Uterus (tissue), 4 donors: ENCODE results near the gene STPG2. TPM values are rescaled to one million over a fixed set of nuclear protein-coding genes. Genes with fewer than 3 reads are reported as not detected.

Source experiments
- DNase-seq, 2 donors: peaks; one replicate each; pipeline ENCODE4 v3.0.0-alpha.2; 2019 to 2020
- H3K27ac ChIP-seq, 2 donors: fragments of 200-600 bp; sonication (generic); 1 replicate in 1 of 2; 2 replicates in 1 of 2; pipeline ENCODE4 v1.5.1; 2016 to 2018
- H3K27me3 ChIP-seq, 2 donors: fragments of 200-600 bp; sonication (generic); one replicate each; pipeline ENCODE4 v1.5.1; 2018 to 2019; ENCODE audit warnings: control low read depth in 1 of 2
- H3K36me3 ChIP-seq, 2 donors: fragments of 200-600 bp; sonication (generic); one replicate each; pipeline ENCODE4 v1.5.1; 2019; ENCODE audit warnings: control low read depth in 1 of 2
- H3K4me1 ChIP-seq, 2 donors: fragments of 200-600 bp; sonication (generic); one replicate each; pipeline ENCODE4 v1.5.1; 2018 to 2019; ENCODE audit warnings: control low read depth in 1 of 2
- H3K4me3 ChIP-seq, 2 donors: fragments of 200-600 bp; sonication (generic); 1 replicate in 1 of 2; 2 replicates in 1 of 2; pipeline ENCODE4 v1.5.1; 2018 to 2019; ENCODE audit warnings: mild to moderate bottlenecking in 1 of 2
- H3K9me3 ChIP-seq, 2 donors: fragments of 200-600 bp; sonication (generic); one replicate each; pipeline ENCODE4 v1.5.1; 2019; ENCODE audit warnings: control low read depth in 1 of 2
- CTCF ChIP-seq, 4 experiments: fragments of 200-600 bp in 2 of 4; fragments of 450-650 bp in 2 of 4; sonication (generic) in 2 of 4; IDR thresholded peaks; one replicate each; pipeline ENCODE4 v1.5.1; 2016 to 2019; ENCODE audit warnings: antibody characterized with exemption in 4 of 4, mild to moderate bottlenecking in 2 of 4, moderate library complexity in 1 of 4
- POLR2A ChIP-seq, 2 donors: fragments of 450-650 bp; IDR thresholded peaks; one replicate each; pipeline ENCODE4 v1.6.1; 2016; ENCODE audit warnings: antibody characterized with exemption in 2 of 2, mild to moderate bottlenecking in 1 of 2, moderate library complexity in 1 of 2
- intact Hi-C: fragments of 100-400 bp; cut with DNase I; formaldehyde crosslinking; loops from one replicate; pipeline ENCODE4 v1.15.1; 2023; ENCODE audit warnings: low total_unique reads
- total RNA-seq, 4 donors: library from RNA; depleted of rRNA in 3 of 4; stranded (reverse); fragments of >200 nt in 3 of 4; gene quantifications; one replicate each; pipeline versions ENCODE4 v1.1.0 to v1.2.4, GENCODE V29; 2014 to 2023
- donor health status: DM: yes; HTN: yes; CAD: no.

The STPG2 gene
- total RNA-seq, 4 donors from 2014 or later, result 0.26 to 1.0 (median 0.61) TPM; not detected in 1

GRCh38 chr4:98068495-98068894, 74.8 kb downstream of the STPG2 start:
- H3K4me3 ChIP-seq, result no peak overlapping the region
- H3K9me3 ChIP-seq, result no peaks in the 10 kb centered on the region
- intact Hi-C loops, result no loop called here
- no peaks in the 10 kb centered on the region for H3K36me3 ChIP-seq
- H3K27ac ChIP-seq, result no peak overlapping the region
- TF ChIP-seq POLR2A (IDR thresholded peaks at IDR 0.05) (no peak), CTCF (IDR thresholded peaks at IDR 0.05) (no peak)
- H3K4me1 ChIP-seq, result no peaks in the 10 kb centered on the region
- no peak for DNase-seq
- H3K27me3 ChIP-seq, result no peaks in the 10 kb centered on the region

- H3K36me3 ChIP-seq, result no peaks in the 10 kb centered on the region
- no peaks in the 10 kb centered on the region for H3K4me1 ChIP-seq
- no peak for DNase-seq
- no peak for TF ChIP-seq CTCF (IDR thresholded peaks at IDR 0.05)
- no peak overlapping the region for H3K27ac ChIP-seq
- H3K27me3 ChIP-seq, result no peaks in the 10 kb centered on the region
- intact Hi-C loops, result no loop called here
- H3K4me3 ChIP-seq, result no peak overlapping the region
- no peaks in the 10 kb centered on the region for H3K9me3 ChIP-seq
These were observed 87.3 kb downstream of the STPG2 start for GRCh38 chr4:98055800-98056501.

GRCh38 chr4:98046665-98047064, 96.6 kb downstream of the STPG2 start:
- Histone ChIP-seq H3K4me1 (no peaks in the 10 kb centered on the region), H3K36me3 (no peaks in the 10 kb centered on the region), H3K4me3 (no peak overlapping the region), H3K9me3 (no peaks in the 10 kb centered on the region), H3K27me3 (no peaks in the 10 kb centered on the region), H3K27ac (no peak overlapping the region)
- no peak for TF ChIP-seq POLR2A (IDR thresholded peaks at IDR 0.05)
- no peak for TF ChIP-seq CTCF (IDR thresholded peaks at IDR 0.05)
- intact Hi-C loops, result no loop called here
- DNase-seq, result no peak

- intact Hi-C loops, result no loop called here
- Histone ChIP-seq H3K4me3 (no peak overlapping the region), H3K9me3 (peaks cover 0 to 7% of the 10 kb centered on the region in 2 donors), H3K36me3 (no peaks in the 10 kb centered on the region), H3K27me3 (no peaks in the 10 kb centered on the region), H3K4me1 (no peaks in the 10 kb centered on the region), H3K27ac (no peak overlapping the region)
- no peak for DNase-seq
- no peak for TF ChIP-seq CTCF (IDR thresholded peaks at IDR 0.05)
These were observed 113.2 kb downstream of the STPG2 start for GRCh38 chr4:98030059-98030458.

- Histone ChIP-seq H3K36me3 (no peaks in the 10 kb centered on the region), H3K4me3 (no peak overlapping the region), H3K27me3 (no peaks in the 10 kb centered on the region), H3K9me3 (peaks cover 0 to 4% of the 10 kb centered on the region in 2 donors), H3K27ac (no peak overlapping the region), H3K4me1 (no peaks in the 10 kb centered on the region)
- TF ChIP-seq POLR2A (IDR thresholded peaks at IDR 0.05), result no peak
- TF ChIP-seq CTCF (IDR thresholded peaks at IDR 0.05), result no peak
- DNase-seq, result no peak
- intact Hi-C loops, result no loop called here
These were observed 115.4 kb downstream of the STPG2 start for GRCh38 chr4:98027827-98028226.
